HepG2 (cell line): ENCODE data around the gene SCAPER. TPM values are rescaled to one million over a fixed set of nuclear protein-coding genes. Genes with fewer than 3 reads are reported as not detected.

Experiments
- ATAC-seq: fragments of 200-7000 bp; cut with Tn5 transposase; 3 replicates; pipeline ENCODE4 v1.9.1; 2020; ENCODE audit warnings: mild to moderate bottlenecking, moderate library complexity
- BruUV-seq: library from RNA; stranded (reverse); fragments of 400-500 nt; replicated peaks from 2 replicates; lab custom pipeline; 2021; lab: Mats Ljungman, UMichigan
- CTCF ChIA-PET: fragments of 300-600 bp; formaldehyde crosslinking; extraction: SDS; loops from one replicate; lab custom pipeline; 2021; ENCODE audit warnings: low total read pairs, inconsistent platforms, low intra/inter-chr PET ratio; lab: Yijun Ruan, JAX
- POLR2A ChIA-PET: fragments of 350-600 bp; sonication (Branson Sonifier 250); formaldehyde crosslinking; loops from one replicate; lab custom pipeline; 2020; ENCODE audit warnings: antibody characterized with exemption, inconsistent platforms; lab: Yijun Ruan, JAX
- DNase-seq: peaks from one replicate; pipeline ENCODE4 v3.0.0-alpha.2; 2015; ENCODE audit warnings: low spot score
- FAIRE-seq: peaks from 3 replicates; lab custom pipeline; 2011; peaks lifted over from hg19 to GRCh38; lab: Jason Lieb, UNC
- H2AFZ ChIP-seq: one replicate; pipeline ENCODE4 v1.6.1; 2011; ENCODE audit warnings: low read length, inconsistent platforms
- H3K27ac ChIP-seq: fragments of 300-600 bp; 3 replicates; pipeline ENCODE4 v1.8.0; 2011; ENCODE audit warnings: mixed run types, mild to moderate bottlenecking, mixed read lengths, low read length, inconsistent platforms; ENCODE audit not compliant: insufficient read depth; ENCODE audit errors: extremely low read length
- H3K27me3 ChIP-seq, 2 experiments: fragments of 200-600 bp in 1 of 2; 2 replicates in 1 of 2; 3 replicates in 1 of 2; pipeline versions ENCODE4 v1.6.0 to v1.8.0; 2011; ENCODE audit warnings: low read length in 2 of 2, mild to moderate bottlenecking in 2 of 2, moderate library complexity in 2 of 2, inconsistent platforms in 1 of 2; ENCODE audit not compliant: insufficient read depth in 2 of 2, control insufficient read depth in 1 of 2
- H3K36me3 ChIP-seq, 2 experiments: fragments of 200-600 bp in 1 of 2; replicated peaks in 1 of 2; 2 replicates in 1 of 2; 3 replicates in 1 of 2; pipeline versions ENCODE4 v1.5.1 to v1.8.0; 2011; ENCODE audit warnings: low read length in 2 of 2, inconsistent platforms in 1 of 2; ENCODE audit not compliant: insufficient read depth in 2 of 2, control insufficient read depth in 1 of 2
- H3K4me1 ChIP-seq: 2 replicates; pipeline ENCODE4 v1.5.1; 2012; ENCODE audit warnings: low read length, inconsistent platforms; ENCODE audit not compliant: insufficient read depth
- H3K4me2 ChIP-seq: 2 replicates; pipeline ENCODE4 v1.6.0; 2011; ENCODE audit warnings: low read depth, low read length, inconsistent platforms
- H3K4me3 ChIP-seq, 3 experiments: fragments of 200-600 bp in 1 of 3; sonication (generic), shearing (Covaris generic) in 1 of 3; replicated peaks in 1 of 3; 2 replicates each; pipeline ENCODE4 v1.5.1; 2011 to 2016; ENCODE audit warnings: low read length in 3 of 3, inconsistent platforms in 2 of 3, low read depth in 2 of 3, mild to moderate bottlenecking in 2 of 3, control low read depth in 1 of 3, mixed read lengths in 1 of 3; ENCODE audit not compliant: insufficient read depth in 1 of 3
- H3K79me2 ChIP-seq: one replicate; pipeline ENCODE4 v1.6.1; 2011; ENCODE audit warnings: low read length, inconsistent platforms; ENCODE audit not compliant: insufficient read depth
- H3K9ac ChIP-seq: 2 replicates; pipeline ENCODE4 v1.6.0; 2011; ENCODE audit warnings: mild to moderate bottlenecking, low read depth, low read length, inconsistent platforms; ENCODE audit not compliant: insufficient read depth
- H3K9me3 ChIP-seq: 2 replicates; pipeline ENCODE4 v1.5.1; 2012; ENCODE audit warnings: mild to moderate bottlenecking, low read length
- H4K20me1 ChIP-seq: 2 replicates; pipeline ENCODE4 v1.6.0; 2011; ENCODE audit warnings: inconsistent platforms, mild to moderate bottlenecking, low read length, moderate library complexity; ENCODE audit not compliant: insufficient read depth
- DNMT1 ChIP-seq: sonication (generic); formaldehyde crosslinking; IDR thresholded peaks from 2 replicates; pipeline ENCODE4 v1.5.1; 2020; ENCODE audit warnings: mild to moderate bottlenecking, missing genetic modification reagents
- ESRRA ChIP-seq: sonication (generic); formaldehyde crosslinking; IDR thresholded peaks from 2 replicates; pipeline ENCODE4 v1.5.1; 2020; ENCODE audit warnings: mild to moderate bottlenecking, low read depth, missing genetic modification reagents
- KLF15 ChIP-seq: sonication (generic); formaldehyde crosslinking; IDR thresholded peaks from 2 replicates; pipeline ENCODE4 v1.8.1; 2023; ENCODE audit warnings: borderline replicate concordance, mild to moderate bottlenecking, inconsistent platforms, missing genetic modification reagents, mixed read lengths
- RBM22 ChIP-seq: fragments of 200-400 bp; formaldehyde crosslinking; optimal IDR thresholded peaks from 2 replicates; pipeline ENCODE3; 2017; ENCODE audit warnings: mild to moderate bottlenecking, low read length, moderate library complexity
- REL ChIP-seq: sonication (generic); formaldehyde crosslinking; conservative IDR thresholded peaks from 2 replicates; pipeline ENCODE4 v1.8.0; 2022; ENCODE audit warnings: mild to moderate bottlenecking, missing genetic modification reagents, moderate library complexity
- SALL2 ChIP-seq: sonication (generic); formaldehyde crosslinking; IDR thresholded peaks from 2 replicates; pipeline ENCODE4 v1.8.1; 2023; ENCODE audit warnings: mild to moderate bottlenecking, missing genetic modification reagents, inconsistent platforms
- SP4 ChIP-seq: sonication (generic); formaldehyde crosslinking; IDR thresholded peaks from 2 replicates; pipeline ENCODE4 v1.8.1; 2023; ENCODE audit warnings: mild to moderate bottlenecking, missing genetic modification reagents
- SPEN ChIP-seq: sonication (generic); formaldehyde crosslinking; IDR thresholded peaks from 2 replicates; pipeline ENCODE4 v1.5.1; 2020; ENCODE audit warnings: low read depth, mild to moderate bottlenecking, missing genetic modification reagents
- ZBTB42 ChIP-seq: sonication (generic); formaldehyde crosslinking; IDR thresholded peaks from 2 replicates; pipeline ENCODE4 v1.5.0; 2020; ENCODE audit warnings: mild to moderate bottlenecking, missing genetic modification reagents
- ZNF382 ChIP-seq: sonication (generic); formaldehyde crosslinking; IDR thresholded peaks from 2 replicates; pipeline ENCODE4 v1.5.0; 2020; ENCODE audit warnings: missing genetic modification reagents, mild to moderate bottlenecking, borderline replicate concordance
- ZNF460 ChIP-seq: sonication (generic); formaldehyde crosslinking; IDR thresholded peaks from 2 replicates; pipeline ENCODE4 v1.5.1; 2020; ENCODE audit warnings: missing genetic modification reagents, mild to moderate bottlenecking, borderline replicate concordance
- ZNF614 ChIP-seq: IDR thresholded peaks from 2 replicates; pipeline ENCODE4 v1.6.1; 2018; ENCODE audit warnings: missing biosample characterization, missing genetic modification reagents, inconsistent platforms, borderline replicate concordance
- ZNF768 ChIP-seq: sonication (generic); formaldehyde crosslinking; IDR thresholded peaks from 2 replicates; pipeline ENCODE4 v1.4.0; 2020; ENCODE audit warnings: missing genetic modification reagents
- WGBS: methylation state at CpG from one replicate; pipeline ENCODE4 v1.1.6; 2017; ENCODE audit warnings: low lambda C conversion rate; 5-methylcytosine and 5-hydroxymethylcytosine counted together
- in situ Hi-C: cut with HindIII; loops from 2 replicates; pipeline ENCODE4 v1.10.0; 2017; ENCODE audit warnings: low pct_unique_long_range_greater_than_20kb; ENCODE audit not compliant: extremely low pct_ligation_motif_present
- intact Hi-C: fragments of 100-400 bp; cut with micrococcal nuclease; formaldehyde crosslinking; loops from one replicate; pipeline ENCODE4 v1.10.0; 2022; ENCODE audit not compliant: unreplicated experiment
- polyA plus RNA-seq, 8 experiments: library from polyadenylated mRNA; depleted of rRNA in 3 of 8; stranded (reverse) in 7 of 8; unstranded in 1 of 8; fragments of >200 nt; fragmentation: Illumina TruSeq in 4 of 8; extraction: Trizol in 4 of 8; gene quantifications; 2 replicates each; pipeline versions ENCODE4 v1.2.1 to v1.2.3, GENCODE V29; 2011 to 2016; ENCODE audit warnings: low read depth in 4 of 8, missing spikeins in 1 of 8, mixed read lengths in 1 of 8; ENCODE audit not compliant: insufficient read depth in 1 of 8
- total RNA-seq, 5 experiments: library from RNA; depleted of rRNA; stranded (reverse); fragments of >200 nt; fragmentation: Illumina TruSeq; extraction: Trizol; gene quantifications; 2 replicates each; pipeline ENCODE4 v1.2.3, GENCODE V29; 2016; ENCODE audit warnings: low read depth in 1 of 5
- TF ChIP-seq, protein P1 (sequence below): IDR thresholded peaks from 2 replicates; pipeline ENCODE4 v1.6.1; 2018; ENCODE audit warnings: missing genetic modification reagents
- TF ChIP-seq, protein P2 (sequence below): sonication (generic); formaldehyde crosslinking; IDR thresholded peaks from 2 replicates; pipeline ENCODE4 v1.5.0; 2020; ENCODE audit warnings: missing genetic modification reagents
- TF ChIP-seq, protein P3 (sequence below): sonication (generic); formaldehyde crosslinking; IDR thresholded peaks from 2 replicates; pipeline ENCODE4 v1.5.1; 2020; ENCODE audit warnings: missing genetic modification reagents, mild to moderate bottlenecking, borderline replicate concordance
- TF ChIP-seq, protein P4 (sequence below): sonication (generic); formaldehyde crosslinking; IDR thresholded peaks from 2 replicates; pipeline ENCODE4 v1.5.0; 2020; ENCODE audit warnings: mild to moderate bottlenecking, missing genetic modification reagents

Gene SCAPER
- total and polyA plus RNA-seq, 2 of the 13 experiments (the other 11 are each of a cell fraction or from before 2014, with no cell fraction given), result 4.3 to 10.5 TPM

DNA sequence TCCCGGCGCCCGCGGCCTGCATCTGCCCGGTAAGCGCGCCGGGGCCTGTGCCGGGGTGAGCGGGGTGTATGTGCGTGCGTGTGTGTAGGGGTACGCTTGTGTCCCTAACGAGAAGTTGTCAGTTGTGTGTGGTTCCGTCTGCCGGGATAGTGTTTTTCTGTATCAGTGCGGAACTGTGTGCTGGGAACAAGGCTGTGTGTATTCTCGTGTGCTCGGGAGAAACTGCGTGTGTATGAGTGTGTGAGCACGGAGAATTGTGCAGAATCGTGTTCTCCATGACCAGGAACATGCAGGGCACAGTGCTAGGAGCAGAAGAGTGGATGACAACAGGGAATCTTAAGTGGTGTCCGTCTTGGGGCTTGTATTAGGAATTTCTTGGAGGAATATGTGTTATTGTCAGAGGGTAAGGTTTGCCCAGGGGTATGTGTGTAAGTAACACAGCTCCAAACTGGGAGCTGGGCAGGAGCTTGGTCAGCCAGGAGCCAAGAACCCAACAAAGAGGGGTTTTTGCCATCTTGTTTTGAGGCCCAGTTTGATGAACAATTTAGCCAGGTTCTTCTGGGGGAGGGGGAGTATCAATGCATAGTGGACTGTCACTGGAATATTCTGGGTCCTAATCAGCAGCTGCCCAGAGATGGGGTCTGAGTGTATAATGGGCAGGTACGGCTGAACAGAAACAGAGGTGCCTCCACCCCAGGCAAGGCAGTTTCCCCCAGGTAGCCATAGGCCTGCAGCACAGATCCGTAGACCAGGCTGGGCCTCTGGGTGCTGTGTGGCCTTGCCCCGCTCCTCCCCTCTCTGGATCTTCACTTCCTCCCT is 566.4 kb downstream of the SCAPER start:
- H3K36me3 ChIP-seq, result peaks cover 6 to 22% of the 10 kb centered on the region in 2 experiments; a peak in 4 of 5 replicates
- ATAC-seq (no peak), FAIRE-seq (no peak), DNase-seq (no peak)
- no peak overlapping the region for H2AFZ ChIP-seq
- WGBS, result 20% methylated on average over 9 of the region's 26 CpGs
- intact Hi-C loops (loop anchor here (5.0 to 10.0 kb wide), 3 partner anchors 36 to 529 kb away; no protein-coding TSS in a partner anchor), in situ Hi-C loops (no loop called here)
- H4K20me1 ChIP-seq, result peaks cover 8% of the 10 kb centered on the region; the same call in 1 of the 2 replicates
- CTCF ChIA-PET, result no interaction called here
- H3K27ac ChIP-seq, result peak overlapping the region; percentile 75
- peak overlapping the region; percentile 77 to 93 (median 93) for H3K4me3 ChIP-seq
- peaks cover 35% of the 10 kb centered on the region for H3K4me1 ChIP-seq
- peaks cover 31% of the 10 kb centered on the region for H3K79me2 ChIP-seq
- POLR2A ChIA-PET, result interaction anchor here (5.5 kb wide), 1 partner anchor 27 kb away, joined by 132 read pairs; the partner anchor contains the start of gene ETFA
- peak overlapping the region; percentile 84 for H3K9ac ChIP-seq
- TSS peak; percentile 42 for BruUV-seq
- peak overlapping the region; percentile 95 for H3K4me2 ChIP-seq
- H3K27me3 ChIP-seq, result no peaks in the 10 kb centered on the region; a peak in 1 of 5 replicates
- no peaks in the 10 kb centered on the region for H3K9me3 ChIP-seq
- TF ChIP-seq ZNF460 (CRISPR knock-in tag), result no peak
- no peak for TF ChIP-seq KLF15 (CRISPR knock-in tag)
- TF ChIP-seq, protein P1, sequence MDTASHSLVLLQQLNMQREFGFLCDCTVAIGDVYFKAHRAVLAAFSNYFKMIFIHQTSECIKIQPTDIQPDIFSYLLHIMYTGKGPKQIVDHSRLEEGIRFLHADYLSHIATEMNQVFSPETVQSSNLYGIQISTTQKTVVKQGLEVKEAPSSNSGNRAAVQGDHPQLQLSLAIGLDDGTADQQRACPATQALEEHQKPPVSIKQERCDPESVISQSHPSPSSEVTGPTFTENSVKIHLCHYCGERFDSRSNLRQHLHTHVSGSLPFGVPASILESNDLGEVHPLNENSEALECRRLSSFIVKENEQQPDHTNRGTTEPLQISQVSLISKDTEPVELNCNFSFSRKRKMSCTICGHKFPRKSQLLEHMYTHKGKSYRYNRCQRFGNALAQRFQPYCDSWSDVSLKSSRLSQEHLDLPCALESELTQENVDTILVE, result no peak
- TF ChIP-seq SP4 (CRISPR knock-in tag), result no peak
- TF ChIP-seq DNMT1 (CRISPR knock-in tag), result 0 out of 2 replicates have a peak, but pooled peaks have one; percentile 15
- no peak for TF ChIP-seq REL (CRISPR knock-in tag)
- 0 out of 2 replicates have a peak, but pooled peaks have one; percentile 34 for TF ChIP-seq ZBTB42 (CRISPR knock-in tag)
- TF ChIP-seq SALL2 (CRISPR knock-in tag), result no peak
- TF ChIP-seq, protein P2, sequence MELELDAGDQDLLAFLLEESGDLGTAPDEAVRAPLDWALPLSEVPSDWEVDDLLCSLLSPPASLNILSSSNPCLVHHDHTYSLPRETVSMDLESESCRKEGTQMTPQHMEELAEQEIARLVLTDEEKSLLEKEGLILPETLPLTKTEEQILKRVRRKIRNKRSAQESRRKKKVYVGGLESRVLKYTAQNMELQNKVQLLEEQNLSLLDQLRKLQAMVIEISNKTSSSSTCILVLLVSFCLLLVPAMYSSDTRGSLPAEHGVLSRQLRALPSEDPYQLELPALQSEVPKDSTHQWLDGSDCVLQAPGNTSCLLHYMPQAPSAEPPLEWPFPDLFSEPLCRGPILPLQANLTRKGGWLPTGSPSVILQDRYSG (CRISPR knock-in tag), result no peak
- TF ChIP-seq ZNF614 (CRISPR knock-in tag), result no peak
- TF ChIP-seq, protein P3, sequence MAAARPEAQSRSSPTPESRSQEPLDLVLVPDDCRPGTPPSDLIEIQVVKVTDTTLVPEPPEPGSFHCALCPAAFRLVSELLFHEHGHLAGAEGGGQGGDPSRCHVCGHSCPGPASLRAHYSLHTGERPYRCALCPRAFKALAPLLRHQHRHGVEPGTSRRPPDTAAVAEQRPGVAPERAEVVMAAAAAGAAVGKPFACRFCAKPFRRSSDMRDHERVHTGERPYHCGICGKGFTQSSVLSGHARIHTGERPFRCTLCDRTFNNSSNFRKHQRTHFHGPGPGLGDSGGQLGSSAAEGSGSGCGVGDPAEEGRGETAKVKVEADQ (CRISPR knock-in tag), result 0 out of 2 replicates have a peak, but pooled peaks have one; percentile 24
- no peak for TF ChIP-seq ZNF382 (CRISPR knock-in tag)
- TF ChIP-seq ESRRA, result no peak
- TF ChIP-seq SPEN, result peak; percentile 28; the same call in 1 of the 2 replicates
- no peak for TF ChIP-seq RBM22
- TF ChIP-seq, protein P4, sequence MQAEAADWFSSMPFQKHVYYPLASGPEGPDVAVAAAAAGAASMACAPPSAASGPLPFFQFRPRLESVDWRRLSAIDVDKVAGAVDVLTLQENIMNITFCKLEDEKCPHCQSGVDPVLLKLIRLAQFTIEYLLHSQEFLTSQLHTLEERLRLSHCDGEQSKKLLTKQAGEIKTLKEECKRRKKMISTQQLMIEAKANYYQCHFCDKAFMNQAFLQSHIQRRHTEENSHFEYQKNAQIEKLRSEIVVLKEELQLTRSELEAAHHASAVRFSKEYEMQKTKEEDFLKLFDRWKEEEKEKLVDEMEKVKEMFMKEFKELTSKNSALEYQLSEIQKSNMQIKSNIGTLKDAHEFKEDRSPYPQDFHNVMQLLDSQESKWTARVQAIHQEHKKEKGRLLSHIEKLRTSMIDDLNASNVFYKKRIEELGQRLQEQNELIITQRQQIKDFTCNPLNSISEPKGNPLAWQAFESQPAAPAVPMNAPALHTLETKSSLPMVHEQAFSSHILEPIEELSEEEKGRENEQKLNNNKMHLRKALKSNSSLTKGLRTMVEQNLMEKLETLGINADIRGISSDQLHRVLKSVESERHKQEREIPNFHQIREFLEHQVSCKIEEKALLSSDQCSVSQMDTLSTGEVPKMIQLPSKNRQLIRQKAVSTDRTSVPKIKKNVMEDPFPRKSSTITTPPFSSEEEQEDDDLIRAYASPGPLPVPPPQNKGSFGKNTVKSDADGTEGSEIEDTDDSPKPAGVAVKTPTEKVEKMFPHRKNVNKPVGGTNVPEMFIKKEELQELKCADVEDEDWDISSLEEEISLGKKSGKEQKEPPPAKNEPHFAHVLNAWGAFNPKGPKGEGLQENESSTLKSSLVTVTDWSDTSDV (CRISPR knock-in tag), result 0 out of 2 replicates have a peak, but pooled peaks have one; percentile 4
- TF ChIP-seq ZNF768, result peak; percentile 97
